ENCODE results near the gene PVRIG. TPM values are rescaled to one million over a fixed set of nuclear protein-coding genes. Genes with fewer than 3 reads are reported as not detected.
"Not testable (repeated sequence)": the region's sequence is repeated elsewhere in the genome, so short reads cannot be mapped to it uniquely, and the experiment has no call there.

The PVRIG gene
- total RNA-seq, 2 donors from 2014 or later: not detected

DNA sequence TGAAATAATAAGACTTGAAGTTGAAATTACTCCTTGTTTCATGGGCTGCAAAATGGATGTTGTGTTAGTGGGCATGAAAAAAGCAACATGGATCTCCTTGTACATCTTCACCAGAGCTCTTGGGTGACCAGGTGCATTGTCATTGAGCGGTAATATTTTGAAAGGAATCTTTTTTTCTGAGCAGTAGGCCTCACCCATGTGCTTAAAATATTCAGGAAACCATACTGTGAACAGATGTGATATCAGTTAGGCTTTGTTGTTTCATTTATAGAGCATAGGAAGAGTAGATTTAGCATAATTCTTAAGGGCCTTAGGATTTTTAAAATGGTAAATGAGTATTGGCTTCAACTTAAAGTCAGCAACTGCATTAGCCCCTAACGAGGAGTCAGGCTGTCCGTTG lies 26.8 kb upstream of the PVRIG start:
- Histone ChIP-seq H3K36me3 (no peaks in the 10 kb centered on the region), H3K4me1 (replicated peaks) (no peaks in the 10 kb centered on the region), H3K4me3 (no peak overlapping the region), H3K9me3 (no peaks in the 10 kb centered on the region), H3K27ac (no peak overlapping the region), H3K27me3 (replicated peaks; ENCODE audit: insufficient read depth) (no peaks in the 10 kb centered on the region)
- intact Hi-C loops (cut with DNase I): no loop called here
- no peak for DNase-seq (ENCODE audit: low spot score)
- no peak for TF ChIP-seq POLR2A (IDR thresholded peaks at IDR 0.05)
- no peak for TF ChIP-seq POLR2AphosphoS5 (IDR thresholded peaks at IDR 0.05)
- TF ChIP-seq CTCF (IDR thresholded peaks at IDR 0.05): no peak
- WGBS: 80% methylated on average over 3 of the region's 3 CpGs

- Histone ChIP-seq H3K27me3 (replicated peaks; ENCODE audit: insufficient read depth) (no peaks in the 10 kb centered on the region), H3K9me3 (no peaks in the 10 kb centered on the region), H3K4me1 (replicated peaks) (no peaks in the 10 kb centered on the region), H3K4me3 (no peak overlapping the region), H3K27ac (no peak overlapping the region), H3K36me3 (no peaks in the 10 kb centered on the region)
- WGBS: 83% methylated on average over 2 of the region's 2 CpGs
- intact Hi-C loops (cut with DNase I): no loop called here
- DNase-seq (ENCODE audit: low spot score): no peak
- no peak for TF ChIP-seq POLR2A (IDR thresholded peaks at IDR 0.05)
- TF ChIP-seq POLR2AphosphoS5 (IDR thresholded peaks at IDR 0.05): no peak
- TF ChIP-seq CTCF (IDR thresholded peaks at IDR 0.05): no peak
Measured at GRCh38 chr7:100195222-100195621, 24.5 kb upstream of the PVRIG start.

- H3K9me3 ChIP-seq; intact Hi-C loops (cut with DNase I); H3K36me3 ChIP-seq; H3K27me3 ChIP-seq (replicated peaks; ENCODE audit: insufficient read depth); DNase-seq (ENCODE audit: low spot score); H3K4me3 ChIP-seq; H3K27ac ChIP-seq; H3K4me1 ChIP-seq (replicated peaks): not testable (repeated sequence)
- 94% methylated on average over 6 of the region's 6 CpGs for WGBS
Measured at GRCh38 chr7:100195901-100196322, 23.8 kb upstream of the PVRIG start.

- Histone ChIP-seq H3K4me1 (replicated peaks) (no peaks in the 10 kb centered on the region), H3K27me3 (replicated peaks; ENCODE audit: insufficient read depth) (no peaks in the 10 kb centered on the region), H3K4me3 (no peak overlapping the region), H3K9me3 (no peaks in the 10 kb centered on the region), H3K27ac (no peak overlapping the region), H3K36me3 (no peaks in the 10 kb centered on the region)
- intact Hi-C loops (cut with DNase I): no loop called here
- no peak for DNase-seq (ENCODE audit: low spot score)
- WGBS: 95% methylated on average over 10 of the region's 10 CpGs
- TF ChIP-seq POLR2A (IDR thresholded peaks at IDR 0.05) (no peak), POLR2AphosphoS5 (IDR thresholded peaks at IDR 0.05) (no peak), CTCF (IDR thresholded peaks at IDR 0.05) (no peak)
Measured at GRCh38 chr7:100198266-100198665, 21.5 kb upstream of the PVRIG start.

DNA sequence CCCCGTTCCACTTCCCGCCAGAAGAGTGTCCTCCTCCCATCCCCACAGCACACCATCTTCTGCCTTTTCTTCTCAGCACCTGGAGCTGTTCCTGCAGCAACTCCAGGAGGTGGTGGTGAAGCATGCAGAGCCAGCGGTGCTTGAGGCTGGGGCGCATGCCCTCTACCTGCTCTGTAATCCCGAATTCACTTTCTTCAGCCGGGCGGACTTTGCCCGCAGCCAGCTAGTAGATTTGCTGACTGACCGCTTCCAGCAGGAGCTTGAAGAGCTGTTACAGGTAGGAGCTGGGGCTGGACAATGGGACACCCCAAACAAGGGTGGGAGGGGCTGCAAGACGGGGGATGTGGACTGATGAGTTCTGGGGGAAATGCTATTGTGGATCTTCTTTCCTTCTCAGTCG lies 19.1 kb upstream of the PVRIG start:
- Histone ChIP-seq H3K4me1 (replicated peaks) (no peaks in the 10 kb centered on the region), H3K4me3 (no peak overlapping the region), H3K9me3 (no peaks in the 10 kb centered on the region), H3K27me3 (replicated peaks; ENCODE audit: insufficient read depth) (no peaks in the 10 kb centered on the region), H3K27ac (no peak overlapping the region), H3K36me3 (no peaks in the 10 kb centered on the region)
- intact Hi-C loops (cut with DNase I): no loop called here
- no peak for DNase-seq (ENCODE audit: low spot score)
- WGBS: 83% methylated on average over 11 of the region's 11 CpGs
- TF ChIP-seq CTCF (IDR thresholded peaks at IDR 0.05) (no peak), POLR2A (IDR thresholded peaks at IDR 0.05) (no peak), POLR2AphosphoS5 (IDR thresholded peaks at IDR 0.05) (no peak)

Measured in prostate gland (tissue), 2 donors.